ENCODE results near the gene CABCOCO1.

CABCOCO1 gene, protein sequence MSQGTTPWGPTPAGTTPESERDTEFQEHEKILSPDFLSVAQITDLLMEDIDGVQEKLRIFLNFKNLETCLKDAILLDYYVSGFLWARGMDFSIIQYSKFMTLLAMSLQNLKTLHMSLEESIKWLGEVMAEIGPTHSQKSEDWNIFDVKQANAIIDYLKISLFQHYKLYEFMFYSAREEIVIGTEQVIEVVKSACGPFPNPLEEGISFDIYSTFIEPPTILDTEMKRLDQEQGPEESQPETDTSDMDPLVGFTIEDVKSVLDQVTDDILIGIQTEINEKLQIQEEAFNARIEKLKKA

DNA sequence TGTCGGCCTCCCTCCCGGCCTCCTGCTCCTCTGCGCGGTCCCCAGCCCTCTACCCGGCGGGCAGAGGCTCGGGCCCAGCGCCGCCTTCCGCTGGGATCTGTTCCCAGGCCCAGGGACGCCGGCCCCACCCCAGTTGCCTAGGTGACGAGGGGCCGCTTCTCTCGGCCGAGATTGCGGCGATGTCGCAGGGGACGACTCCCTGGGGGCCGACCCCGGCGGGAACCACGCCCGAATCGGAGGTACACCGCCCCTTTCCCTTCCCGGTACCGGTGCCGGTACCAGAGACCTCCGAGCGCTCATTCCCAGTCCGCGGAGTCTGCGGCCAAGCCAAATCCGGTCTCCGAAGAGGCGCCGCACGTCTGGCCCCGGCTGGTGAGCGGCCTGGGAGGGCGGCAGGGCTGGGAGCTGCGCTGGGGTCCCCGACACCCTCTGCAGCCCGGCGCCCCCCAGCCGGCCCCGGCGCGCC, at the start of gene CABCOCO1:
TSS of gene CABCOCO1 (plus strand) at position 136 of the 466 bp plus-strand sequence. CDS start at position 180, 44 bp downstream.
- TF ChIP-seq, protein P1, sequence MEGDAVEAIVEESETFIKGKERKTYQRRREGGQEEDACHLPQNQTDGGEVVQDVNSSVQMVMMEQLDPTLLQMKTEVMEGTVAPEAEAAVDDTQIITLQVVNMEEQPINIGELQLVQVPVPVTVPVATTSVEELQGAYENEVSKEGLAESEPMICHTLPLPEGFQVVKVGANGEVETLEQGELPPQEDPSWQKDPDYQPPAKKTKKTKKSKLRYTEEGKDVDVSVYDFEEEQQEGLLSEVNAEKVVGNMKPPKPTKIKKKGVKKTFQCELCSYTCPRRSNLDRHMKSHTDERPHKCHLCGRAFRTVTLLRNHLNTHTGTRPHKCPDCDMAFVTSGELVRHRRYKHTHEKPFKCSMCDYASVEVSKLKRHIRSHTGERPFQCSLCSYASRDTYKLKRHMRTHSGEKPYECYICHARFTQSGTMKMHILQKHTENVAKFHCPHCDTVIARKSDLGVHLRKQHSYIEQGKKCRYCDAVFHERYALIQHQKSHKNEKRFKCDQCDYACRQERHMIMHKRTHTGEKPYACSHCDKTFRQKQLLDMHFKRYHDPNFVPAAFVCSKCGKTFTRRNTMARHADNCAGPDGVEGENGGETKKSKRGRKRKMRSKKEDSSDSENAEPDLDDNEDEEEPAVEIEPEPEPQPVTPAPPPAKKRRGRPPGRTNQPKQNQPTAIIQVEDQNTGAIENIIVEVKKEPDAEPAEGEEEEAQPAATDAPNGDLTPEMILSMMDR (conservative IDR thresholded peaks at IDR 0.05) = no peak; the same call in 1 of the 2 replicates
- H3K27ac ChIP-seq = peak within 1 kb of the TSS; percentile 38; the same call in 1 of the 2 replicates

DNA sequence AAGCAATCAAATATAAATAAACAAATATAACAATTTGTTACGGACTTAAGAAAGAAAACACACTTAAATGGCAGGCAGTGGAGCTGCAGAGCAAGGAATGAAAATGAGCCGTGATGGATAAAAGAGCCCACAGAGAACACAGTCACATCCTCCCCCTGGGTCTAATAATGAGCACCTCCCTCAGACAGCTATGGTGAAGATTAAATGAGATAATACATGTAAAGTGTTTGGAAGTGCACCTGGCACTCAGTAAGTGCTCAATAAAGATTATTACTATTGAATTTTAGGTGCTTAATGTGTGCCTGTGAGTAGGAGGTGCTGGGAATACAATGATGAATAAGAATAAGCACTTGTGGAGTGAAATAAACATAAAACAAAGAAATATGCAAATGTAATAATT, 49.1 kb upstream of the CABCOCO1 start:
- TF ChIP-seq, protein P1 (conservative IDR thresholded peaks at IDR 0.05) = no peak
- H3K27ac ChIP-seq = peak overlapping the region; percentile 63

DNA sequence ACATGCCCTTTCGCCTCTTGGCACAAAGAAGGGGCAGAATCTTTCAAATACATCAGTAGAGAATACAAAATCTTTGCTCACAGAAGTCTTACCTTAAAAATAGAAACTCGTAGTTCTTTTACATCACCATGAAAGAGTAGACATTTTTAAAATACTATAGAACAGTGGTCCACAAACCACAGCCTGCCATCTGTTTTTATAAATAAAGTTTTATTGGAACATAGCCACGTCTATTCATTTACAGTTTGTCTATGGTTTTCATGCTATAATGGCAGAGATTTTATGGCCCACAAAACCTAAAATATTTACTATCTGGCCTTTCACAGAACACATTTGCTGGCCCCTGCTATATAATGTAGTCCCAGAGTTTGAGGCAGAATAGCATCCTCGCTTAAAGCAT, 46.1 kb upstream of the CABCOCO1 start:
- no peak overlapping the region for H3K27ac ChIP-seq
- TF ChIP-seq, protein P1 (conservative IDR thresholded peaks at IDR 0.05) = no peak

DNA sequence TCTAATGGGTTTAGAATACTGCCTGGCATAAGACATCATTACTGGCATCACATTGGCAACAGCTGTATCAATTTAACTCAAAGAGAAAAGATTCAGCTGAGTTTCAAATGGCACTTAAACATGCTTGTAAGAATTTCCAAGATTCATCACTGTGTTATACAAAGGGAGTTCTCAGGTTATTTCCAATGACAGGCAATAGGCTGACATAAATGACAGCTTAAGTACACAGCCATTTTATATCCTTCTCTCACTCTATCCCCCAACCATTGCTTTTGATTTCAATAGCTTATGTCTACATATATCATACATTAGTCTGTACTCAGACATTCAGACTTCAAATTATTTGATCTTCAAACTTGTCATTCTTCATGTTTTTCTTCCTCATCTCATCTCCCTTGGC, 45.5 kb upstream of the CABCOCO1 start:
- H3K27ac ChIP-seq = no peak overlapping the region
- TF ChIP-seq, protein P1 (conservative IDR thresholded peaks at IDR 0.05) = no peak

DNA sequence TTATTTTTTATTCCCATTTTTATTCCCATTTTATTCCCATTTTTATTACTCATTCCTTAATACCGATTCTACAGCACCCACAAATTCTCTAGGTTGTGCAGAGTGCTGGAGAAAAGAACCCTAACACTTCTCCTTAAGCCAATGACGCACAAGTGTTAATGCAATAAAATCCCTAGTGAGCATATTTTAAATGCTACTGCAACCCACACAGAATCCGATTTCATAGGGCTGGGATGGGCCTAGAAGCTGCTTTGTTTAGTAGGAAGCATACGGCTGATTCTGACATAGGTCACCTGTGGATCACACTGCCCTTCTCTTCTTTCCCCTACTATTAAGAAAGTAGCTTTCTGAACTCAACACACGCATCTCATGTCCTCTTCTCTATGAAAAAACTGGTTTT, 45.1 kb upstream of the CABCOCO1 start:
- TF ChIP-seq, protein P1 (conservative IDR thresholded peaks at IDR 0.05) = no peak
- no peak overlapping the region for H3K27ac ChIP-seq

DNA sequence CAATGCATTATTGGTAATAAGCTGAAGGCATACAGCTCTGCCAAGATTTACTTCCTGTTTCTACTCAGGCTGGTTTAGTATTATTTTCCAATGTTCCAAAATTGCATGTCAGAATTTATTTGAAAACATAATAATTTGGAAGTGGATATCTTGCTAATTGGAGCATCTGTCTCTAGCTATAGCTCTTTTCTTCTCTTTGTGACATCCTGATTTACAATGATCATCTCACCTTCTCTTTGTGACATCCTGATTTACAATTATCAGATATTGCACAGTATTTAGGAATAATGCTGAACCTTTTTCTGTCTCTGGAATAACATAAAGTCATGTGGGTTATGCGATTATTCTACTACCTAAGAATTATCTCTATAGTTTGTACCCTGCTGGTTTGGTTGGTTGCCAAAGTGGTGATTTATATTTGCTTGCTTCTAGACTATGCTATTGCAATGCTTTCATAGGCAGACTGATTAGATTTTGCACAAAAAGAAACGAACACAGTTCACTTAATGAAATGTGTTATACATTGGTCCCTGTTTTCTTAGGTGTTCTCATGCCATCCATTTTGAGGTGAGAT, 44.3 kb upstream of the CABCOCO1 start:
- no peak overlapping the region for H3K27ac ChIP-seq
- TF ChIP-seq, protein P1 (conservative IDR thresholded peaks at IDR 0.05) = no peak

DNA sequence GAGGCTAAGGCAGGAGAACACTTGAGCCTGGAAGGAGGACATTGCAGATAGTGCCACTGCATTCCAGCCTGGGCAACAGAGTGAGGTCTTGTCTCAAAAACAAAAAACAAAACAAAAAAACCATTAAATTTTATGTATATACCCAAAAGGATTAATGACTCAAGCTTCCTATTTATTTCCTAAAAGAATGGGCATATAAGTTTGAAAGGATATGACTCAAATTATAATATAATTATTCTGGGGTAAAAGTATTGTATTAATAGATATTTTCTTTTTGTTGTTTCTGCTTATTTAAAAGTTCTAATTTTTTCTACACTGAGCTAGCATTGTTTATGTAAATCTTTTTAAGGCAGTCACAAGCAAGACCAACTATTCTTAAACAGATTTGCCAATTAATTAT, 42.2 kb upstream of the CABCOCO1 start:
- H3K27ac ChIP-seq = peak overlapping the region; percentile 54; the same call in 1 of the 2 replicates
- TF ChIP-seq, protein P1 (conservative IDR thresholded peaks at IDR 0.05) = no peak

Data from VCaP (cell line).